CD4-positive, CD25-positive, alpha-beta regulatory T cell (primary cell): ENCODE results near the gene TEAD4. TPM values are rescaled to one million over a fixed set of nuclear protein-coding genes. Genes with fewer than 3 reads are reported as not detected.

Experiments
- ATAC-seq, 2 donors: fragments of 150-1000 bp; cut with Tn5 transposase; one replicate each; pipeline ENCODE4 v1.10.0; 2021; ENCODE audit warnings: low read depth in 2 of 2, moderate number of reproducible peaks in 2 of 2, moderate library complexity in 1 of 2
- DNase-seq, 3 donors: peaks; one replicate each; pipeline versions ENCODE4 v3.0.0 to v3.0.0-alpha.2; 2012 to 2022; ENCODE audit warnings: mixed read lengths in 1 of 3
- H3K27ac ChIP-seq: one replicate; pipeline ENCODE4 v1.7.0; 2013; ENCODE audit warnings: mild to moderate bottlenecking, low read length; ENCODE audit not compliant: insufficient read depth, poor library complexity, severe bottlenecking
- H3K27me3 ChIP-seq: one replicate; pipeline ENCODE4 v1.7.0; 2013; ENCODE audit warnings: low read length; ENCODE audit not compliant: control insufficient read depth, insufficient read depth
- H3K36me3 ChIP-seq: one replicate; pipeline ENCODE4 v1.7.0; 2013; ENCODE audit warnings: mild to moderate bottlenecking, low read length, moderate library complexity; ENCODE audit not compliant: control insufficient read depth, insufficient read depth
- H3K4me1 ChIP-seq: 2 replicates; pipeline ENCODE4 v1.7.0; 2013; ENCODE audit warnings: mild to moderate bottlenecking, low read length; ENCODE audit not compliant: insufficient read depth, control insufficient read depth, poor library complexity, severe bottlenecking
- H3K4me3 ChIP-seq: one replicate; pipeline ENCODE4 v1.7.0; 2013; ENCODE audit warnings: low read depth, mild to moderate bottlenecking, low read length, moderate library complexity
- H3K9me3 ChIP-seq, 2 experiments: 1 replicate in 1 of 2; 2 replicates in 1 of 2; pipeline ENCODE4 v1.7.0; 2013; ENCODE audit warnings: low read length in 2 of 2, mild to moderate bottlenecking in 1 of 2, moderate library complexity in 1 of 2; ENCODE audit not compliant: control insufficient read depth in 2 of 2
- H3K27ac Mint-ChIP-seq, 3 donors: one replicate each; pipeline ENCODE4 v1.8.0; 2020 to 2022; ENCODE audit warnings: mild to moderate bottlenecking in 3 of 3, mixed read lengths in 3 of 3, moderate library complexity in 2 of 3
- H3K27me3 Mint-ChIP-seq: one replicate; pipeline ENCODE4 v1.8.0; 2022; ENCODE audit warnings: mild to moderate bottlenecking, mixed read lengths
- H3K36me3 Mint-ChIP-seq: one replicate; pipeline ENCODE4 v1.8.0; 2020; ENCODE audit warnings: mixed read lengths
- H3K4me1 Mint-ChIP-seq, 4 donors: one replicate each; pipeline ENCODE4 v1.8.0; 2020 to 2022; ENCODE audit warnings: mixed read lengths in 4 of 4, mild to moderate bottlenecking in 1 of 4
- H3K4me3 Mint-ChIP-seq, 4 donors: one replicate each; pipeline ENCODE4 v1.8.0; 2020 to 2022; ENCODE audit warnings: mild to moderate bottlenecking in 4 of 4, mixed read lengths in 4 of 4, moderate library complexity in 3 of 4
- H3K9me3 Mint-ChIP-seq, 7 donors: one replicate each; pipeline ENCODE4 v1.8.0; 2020 to 2022; ENCODE audit warnings: mixed read lengths in 7 of 7, mild to moderate bottlenecking in 3 of 7, moderate library complexity in 2 of 7
- polyA plus RNA-seq, 4 donors: library from polyadenylated mRNA; unstranded; fragments of 300-500 nt; fragmentation: Illumina TruSeq; gene quantifications; one replicate each; pipeline ENCODE4 v1.2.3, GENCODE V29; 2021
- total RNA-seq: library from RNA; stranded (reverse); gene quantifications from one replicate; pipeline ENCODE4 v1.2.3, GENCODE V29; 2022

TEAD4 gene
- total and polyA plus RNA-seq, 5 donors from 2014 or later = not detected

- no peak for ATAC-seq
- peaks cover 4% of the 10 kb centered on the region for H3K4me1 ChIP-seq
Observed at GRCh38 chr12:2949411-2949810, 9.8 kb upstream of the TEAD4 start.

GRCh38 chr12:2955888-2956287 is 3.3 kb upstream of the TEAD4 start:
- Mint-ChIP-seq H3K4me3 (no peak overlapping the region), H3K27me3 (peaks cover 41% of the 10 kb centered on the region), H3K36me3 (no peaks in the 10 kb centered on the region), H3K4me1 (peaks cover 0 to 15% (median 7%) of the 10 kb centered on the region in 4 donors), H3K27ac (no peak overlapping the region), H3K9me3 (no peaks in the 10 kb centered on the region)
- Histone ChIP-seq H3K9me3 (no peaks in the 10 kb centered on the region), H3K4me1 (peaks cover 13% of the 10 kb centered on the region), H3K36me3 (no peaks in the 10 kb centered on the region), H3K4me3 (no peak overlapping the region), H3K27me3 (peaks cover 17% of the 10 kb centered on the region), H3K27ac (no peak overlapping the region)
- DNase-seq (no peak), ATAC-seq (no peak)

More at GRCh38 chr12:2949411-2949810, 9.8 kb upstream of the TEAD4 start:
- H3K27me3 ChIP-seq = no peaks in the 10 kb centered on the region
- H3K36me3 Mint-ChIP-seq = no peaks in the 10 kb centered on the region
- H3K4me1 Mint-ChIP-seq = peaks cover 0 to 4% (median 0%) of the 10 kb centered on the region in 4 donors
- no peak overlapping the region for H3K27ac ChIP-seq
- peak overlapping the region in 1 of 3 donors; percentile 50 for H3K27ac Mint-ChIP-seq
- H3K4me3 ChIP-seq = no peak overlapping the region
- H3K9me3 Mint-ChIP-seq = no peaks in the 10 kb centered on the region
- H3K4me3 Mint-ChIP-seq = no peak overlapping the region
- no peak for DNase-seq
- H3K9me3 ChIP-seq = no peaks in the 10 kb centered on the region
- H3K27me3 Mint-ChIP-seq = peaks cover 10% of the 10 kb centered on the region
- H3K36me3 ChIP-seq = no peaks in the 10 kb centered on the region

- Histone ChIP-seq H3K4me3 (no peak overlapping the region), H3K4me1 (peaks cover 13% of the 10 kb centered on the region), H3K36me3 (no peaks in the 10 kb centered on the region), H3K27ac (no peak overlapping the region), H3K9me3 (no peaks in the 10 kb centered on the region), H3K27me3 (peaks cover 26% of the 10 kb centered on the region)
- Mint-ChIP-seq H3K4me1 (peaks cover 0 to 16% (median 8%) of the 10 kb centered on the region in 4 donors), H3K27ac (no peak overlapping the region), H3K9me3 (no peaks in the 10 kb centered on the region), H3K4me3 (peak overlapping the region in 2 of 4 donors; percentile 1 to 67), H3K36me3 (no peaks in the 10 kb centered on the region), H3K27me3 (peaks cover 49% of the 10 kb centered on the region)
- no peak for DNase-seq
- no peak for ATAC-seq
Observed at GRCh38 chr12:2957816-2958431, 1.3 kb upstream of the TEAD4 start.

- Mint-ChIP-seq H3K9me3 (no peaks in the 10 kb centered on the region), H3K27ac (no peak overlapping the region), H3K4me3 (peak overlapping the region in 3 of 4 donors; percentile 67 to 77 (median 71)), H3K4me1 (peaks cover 0 to 16% (median 8%) of the 10 kb centered on the region in 4 donors), H3K36me3 (no peaks in the 10 kb centered on the region), H3K27me3 (peaks cover 51% of the 10 kb centered on the region)
- DNase-seq (no peak), ATAC-seq (no peak)
- H3K4me3 ChIP-seq = no peak overlapping the region
- H3K27ac ChIP-seq = no peak overlapping the region
- no peaks in the 10 kb centered on the region for H3K9me3 ChIP-seq
- H3K36me3 ChIP-seq = no peaks in the 10 kb centered on the region
- H3K4me1 ChIP-seq = peaks cover 13% of the 10 kb centered on the region
- H3K27me3 ChIP-seq = peaks cover 26% of the 10 kb centered on the region
Observed at GRCh38 chr12:2958432-2959191, 585 bp upstream of the TEAD4 start.

DNA sequence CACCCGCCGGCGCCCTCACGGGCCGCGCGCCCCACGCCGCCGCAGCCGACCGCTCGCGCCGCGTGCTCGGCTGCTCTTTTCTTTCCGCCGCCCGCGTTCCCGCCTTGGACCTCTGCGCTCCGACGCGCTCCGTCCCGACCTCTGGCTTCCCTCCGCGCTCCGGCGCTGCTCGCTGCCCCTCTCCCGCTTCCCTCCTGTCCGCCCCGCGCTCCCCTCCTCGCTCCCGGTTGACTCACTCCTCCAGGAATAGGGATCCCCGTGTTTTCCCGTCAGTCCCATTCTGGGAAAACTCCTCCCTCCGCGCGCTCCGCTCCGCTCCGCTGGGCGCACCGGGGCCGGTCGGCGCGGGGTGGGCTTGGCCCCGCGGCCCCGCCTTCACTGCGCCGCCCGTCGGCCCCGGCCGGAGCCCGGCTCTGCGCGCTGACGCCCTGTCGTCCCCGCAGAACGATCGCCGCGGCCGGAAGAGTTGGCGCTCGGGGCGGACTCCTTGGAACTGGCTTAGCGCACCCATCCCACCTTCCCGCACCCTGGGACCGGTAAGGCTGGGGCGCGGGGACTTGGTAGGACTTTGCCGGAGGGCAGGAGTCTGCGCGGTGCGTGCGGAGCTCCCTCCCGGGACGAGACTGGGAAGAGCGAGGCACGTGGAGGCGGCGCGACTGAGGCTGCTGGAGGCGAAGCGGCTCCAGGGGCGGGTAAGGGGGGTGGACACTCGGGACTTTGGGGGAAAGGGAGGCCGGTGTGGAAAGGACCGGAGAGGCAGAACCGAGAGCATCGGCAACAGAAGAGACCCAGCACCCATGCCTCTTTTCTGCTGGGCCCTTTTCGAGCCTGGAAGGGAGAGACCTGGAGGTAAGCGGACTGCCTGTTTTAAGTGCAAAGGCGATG is 550 bp downstream of the TEAD4 start:
- Histone ChIP-seq H3K9me3 (no peaks in the 10 kb centered on the region), H3K36me3 (no peaks in the 10 kb centered on the region), H3K4me1 (peaks cover 13% of the 10 kb centered on the region), H3K27me3 (peaks cover 26% of the 10 kb centered on the region), H3K27ac (no peak overlapping the region), H3K4me3 (no peak overlapping the region)
- peaks cover 0 to 1% (median 0%) of the 10 kb centered on the region in 7 donors for H3K9me3 Mint-ChIP-seq
- H3K36me3 Mint-ChIP-seq = no peaks in the 10 kb centered on the region
- ATAC-seq (no peak), DNase-seq (peak in 1 of 3 donors; percentile 8)
- peaks cover 51% of the 10 kb centered on the region for H3K27me3 Mint-ChIP-seq
- H3K4me1 Mint-ChIP-seq = peaks cover 0 to 16% (median 8%) of the 10 kb centered on the region in 4 donors
- peak overlapping the region; percentile 19 to 81 (median 64) for H3K4me3 Mint-ChIP-seq
- no peak overlapping the region for H3K27ac Mint-ChIP-seq

- H3K27me3 ChIP-seq = peaks cover 26% of the 10 kb centered on the region
- H3K4me1 ChIP-seq = peaks cover 13% of the 10 kb centered on the region
- no peaks in the 10 kb centered on the region for H3K36me3 ChIP-seq
- no peak overlapping the region for H3K27ac ChIP-seq
- peaks cover 0 to 1% (median 0%) of the 10 kb centered on the region in 7 donors for H3K9me3 Mint-ChIP-seq
- peak in 1 of 3 donors; percentile 30 for DNase-seq
- H3K27ac Mint-ChIP-seq = no peak overlapping the region
- peaks cover 0 to 16% (median 8%) of the 10 kb centered on the region in 4 donors for H3K4me1 Mint-ChIP-seq
- peak overlapping the region; percentile 19 to 70 (median 60) for H3K4me3 Mint-ChIP-seq
- H3K4me3 ChIP-seq = no peak overlapping the region
- peaks cover 51% of the 10 kb centered on the region for H3K27me3 Mint-ChIP-seq
- ATAC-seq = no peak
- no peaks in the 10 kb centered on the region for H3K9me3 ChIP-seq
- H3K36me3 Mint-ChIP-seq = no peaks in the 10 kb centered on the region
Observed at GRCh38 chr12:2960390-2960956, 1.3 kb downstream of the TEAD4 start.

DNA sequence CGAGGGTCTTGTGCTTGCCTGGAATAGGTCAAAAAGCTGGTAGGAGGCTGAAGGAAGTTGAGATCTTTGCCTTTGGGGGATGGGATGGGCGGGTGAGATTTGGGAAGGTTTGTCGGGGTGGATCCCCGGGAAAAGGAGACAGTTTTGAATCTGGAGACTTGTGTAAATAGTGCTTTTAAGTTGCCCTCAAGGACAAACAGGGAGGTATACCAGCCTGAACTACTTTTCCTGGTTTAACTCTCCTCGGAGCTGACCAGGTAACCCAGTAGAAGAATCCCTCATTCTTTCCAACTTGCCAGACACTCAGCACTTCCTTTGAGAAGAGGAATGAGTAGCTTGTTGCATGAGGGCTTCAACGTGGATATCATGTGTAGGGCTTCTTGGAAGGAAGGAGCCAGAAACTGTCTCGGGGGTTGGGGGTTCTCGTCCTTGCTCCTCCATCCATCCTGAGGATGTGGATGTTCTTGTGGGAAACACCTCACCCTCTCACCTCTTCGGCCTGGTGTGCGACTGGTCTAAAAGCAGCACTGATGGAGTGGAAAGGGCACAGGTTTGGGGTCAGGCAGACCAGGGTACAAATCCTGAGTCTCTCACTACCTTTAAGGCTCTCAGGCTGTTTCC is 1.9 kb downstream of the TEAD4 start:
- peak overlapping the region in 3 of 4 donors; percentile 19 to 67 (median 52) for H3K4me3 Mint-ChIP-seq
- peaks cover 49% of the 10 kb centered on the region for H3K27me3 Mint-ChIP-seq

More for the DNA sequence above, 1.9 kb downstream of the TEAD4 start:
- H3K27ac ChIP-seq = no peak overlapping the region
- no peak overlapping the region for H3K4me3 ChIP-seq
- no peak for DNase-seq
- no peak overlapping the region for H3K27ac Mint-ChIP-seq
- H3K36me3 ChIP-seq = no peaks in the 10 kb centered on the region
- H3K9me3 Mint-ChIP-seq = peaks cover 0 to 1% (median 0%) of the 10 kb centered on the region in 7 donors
- H3K27me3 ChIP-seq = peaks cover 26% of the 10 kb centered on the region
- H3K4me1 Mint-ChIP-seq = peaks cover 0 to 16% (median 8%) of the 10 kb centered on the region in 4 donors
- H3K36me3 Mint-ChIP-seq = no peaks in the 10 kb centered on the region
- H3K9me3 ChIP-seq = no peaks in the 10 kb centered on the region
- no peak for ATAC-seq
- H3K4me1 ChIP-seq = peaks cover 13% of the 10 kb centered on the region
